NCI-H2107 (cell line): ENCODE data around the gene C13orf46.

ENCODE experiments used
- DNase-seq: peaks from one replicate; lab custom pipeline; 2025; lab: John Stamatoyannopoulos, UW

Gene C13orf46

DNA sequence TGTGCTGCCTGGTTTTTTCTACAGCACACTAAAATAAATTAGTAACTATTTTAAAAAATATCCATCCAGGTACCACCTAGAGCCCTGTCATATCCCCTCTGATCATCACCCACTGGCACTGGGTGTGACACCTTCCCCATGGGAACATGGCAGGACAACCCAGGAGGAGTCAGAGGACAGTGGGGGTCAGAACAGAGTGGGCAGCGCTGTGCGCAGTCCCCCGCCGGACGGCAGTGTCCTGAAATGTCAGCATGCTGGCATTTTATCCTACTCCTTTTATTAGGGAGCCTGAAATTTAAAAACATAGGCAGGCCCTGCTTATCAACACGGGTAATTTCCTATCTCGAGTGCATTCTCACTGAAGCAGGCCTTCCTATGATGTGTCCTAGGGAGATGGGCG lies 67.9 kb downstream of the C13orf46 start:
- DNase-seq, result no peak

DNA sequence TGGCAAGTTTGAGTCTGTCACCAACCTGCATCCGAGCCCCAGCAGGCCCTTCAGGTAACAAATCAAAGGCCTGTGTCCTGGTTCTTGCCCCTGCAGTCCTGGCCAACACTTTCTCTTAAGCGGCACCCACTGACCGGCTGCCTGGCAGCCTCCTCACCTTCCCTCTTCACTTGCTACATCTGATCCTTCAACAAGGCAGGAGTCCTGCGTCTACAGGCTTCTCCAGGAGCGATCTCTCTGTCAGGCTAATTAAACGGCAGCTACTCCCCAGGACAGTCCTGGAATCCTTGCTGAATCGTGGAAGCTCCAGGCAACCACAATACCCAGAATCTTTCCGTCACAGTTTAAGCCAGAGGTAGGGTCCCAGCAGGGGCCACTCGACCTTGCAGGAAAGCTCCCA lies 68.9 kb downstream of the C13orf46 start:
- DNase-seq, result no peak

GRCh38 chr13:113904411-113904810 lies 69.5 kb downstream of the C13orf46 start:
- no peak for DNase-seq

DNA sequence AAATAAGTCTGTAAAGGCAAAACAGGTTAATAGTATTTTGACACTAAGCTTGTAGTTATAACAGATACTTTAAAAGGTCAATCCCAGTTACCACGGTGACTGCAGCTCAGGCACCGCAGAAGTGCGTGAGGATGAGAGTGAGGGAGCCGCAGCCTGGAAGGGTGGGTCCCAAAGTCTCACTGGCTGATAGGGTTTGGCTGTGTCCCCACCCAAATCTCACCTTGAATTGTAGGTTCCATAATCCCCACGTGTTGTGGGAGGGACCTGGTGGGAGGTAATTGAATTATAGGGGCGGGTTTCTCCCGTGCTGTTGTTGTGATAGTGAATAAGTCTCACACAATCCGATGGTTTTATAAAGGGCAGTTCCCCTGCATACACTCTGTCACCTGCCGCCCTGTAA lies 70.0 kb downstream of the C13orf46 start:
- DNase-seq, result no peak
